ENCODE data around the gene ALDH3B2.

ALDH3B2 gene

GRCh38 chr11:67671211-67671520, 3.3 kb downstream of the ALDH3B2 start:
- H2BK15ac ChIP-seq (ENCODE audit: low read depth, poor library complexity, severe bottlenecking), result no peak overlapping the region

GRCh38 chr11:67670316-67671210, 3.9 kb downstream of the ALDH3B2 start:
- no peak overlapping the region for H2AK5ac ChIP-seq (ENCODE audit: low read length, severe bottlenecking)
- no peak overlapping the region for H3K14ac ChIP-seq (ENCODE audit: low read length in 2 of 2)
- no peak for DNase-seq
- H4K91ac ChIP-seq (ENCODE audit: low read length), result no peak overlapping the region
- no peak overlapping the region for H2BK15ac ChIP-seq (ENCODE audit: low read depth, poor library complexity, severe bottlenecking)
- H2AFZ ChIP-seq (ENCODE audit: low read depth, low read length), result no peak overlapping the region
- no peak overlapping the region for H3K23ac ChIP-seq (ENCODE audit: low read length in 2 of 2)
- H3K36me3 ChIP-seq (ENCODE audit: control insufficient read depth in 1 of 2, insufficient read depth in 2 of 2, low read depth in 1 of 2, low read length in 2 of 2), result no peaks in the 10 kb centered on the region
- WGBS, result 89% methylated on average over 23 of the region's 23 CpGs
- no peak overlapping the region for H2BK120ac ChIP-seq (ENCODE audit: low read depth, low read length)
- no peaks in the 10 kb centered on the region for H3K79me1 ChIP-seq (replicated peaks; ENCODE audit: low read length, poor library complexity, severe bottlenecking)
- H3K18ac ChIP-seq (ENCODE audit: low read depth in 1 of 2, low read length in 2 of 2), result no peak overlapping the region
- no peak overlapping the region for H2BK12ac ChIP-seq (ENCODE audit: low read length in 2 of 2)
- peaks cover 20 to 51% of the 10 kb centered on the region in 2 experiments for H3K27me3 ChIP-seq (ENCODE audit: control insufficient read depth in 1 of 2, insufficient read depth in 1 of 2, low read length in 2 of 2)
- no peak overlapping the region for H3K27ac ChIP-seq (ENCODE audit: low read length, poor library complexity, severe bottlenecking)
- H3K4me2 ChIP-seq (ENCODE audit: low read length, poor library complexity, severe bottlenecking), result no peak overlapping the region
- H3K9me3 ChIP-seq (ENCODE audit: control insufficient read depth, low read length), result peaks cover 3% of the 10 kb centered on the region
- H2BK5ac ChIP-seq (ENCODE audit: low read depth, low read length, poor library complexity, severe bottlenecking), result no peak overlapping the region
- peaks cover 2% of the 10 kb centered on the region for H3K4me1 ChIP-seq (ENCODE audit: control insufficient read depth, insufficient read depth, low read depth, low read length)
- H3K4me3 ChIP-seq (ENCODE audit: insufficient read depth in 1 of 2, low read depth in 1 of 2, low read length in 2 of 2), result no peak overlapping the region
- no peak overlapping the region for H4K8ac ChIP-seq (ENCODE audit: low read length)
- H3K4ac ChIP-seq (ENCODE audit: low read depth in 1 of 2, low read length in 2 of 2), result no peak overlapping the region
- H3K9ac ChIP-seq (ENCODE audit: low read length), result no peak overlapping the region

More at GRCh38 chr11:67671211-67671520, 3.3 kb downstream of the ALDH3B2 start:
- 94% methylated on average over 6 of the region's 8 CpGs for WGBS
- no peak overlapping the region for H4K8ac ChIP-seq (ENCODE audit: low read length)
- no peak overlapping the region for H3K4me2 ChIP-seq (ENCODE audit: low read length, poor library complexity, severe bottlenecking)
- no peak overlapping the region for H2AFZ ChIP-seq (ENCODE audit: low read depth, low read length)
- H3K4me3 ChIP-seq (ENCODE audit: insufficient read depth in 1 of 2, low read depth in 1 of 2, low read length in 2 of 2), result no peak overlapping the region
- no peak for DNase-seq
- peaks cover 8% of the 10 kb centered on the region for H3K9me3 ChIP-seq (ENCODE audit: control insufficient read depth, low read length)
- H3K9ac ChIP-seq (ENCODE audit: low read length), result no peak overlapping the region
- H3K18ac ChIP-seq (ENCODE audit: low read depth in 1 of 2, low read length in 2 of 2), result no peak overlapping the region
- H3K27ac ChIP-seq (ENCODE audit: low read length, poor library complexity, severe bottlenecking), result no peak overlapping the region
- H2BK120ac ChIP-seq (ENCODE audit: low read depth, low read length), result no peak overlapping the region
- H3K36me3 ChIP-seq (ENCODE audit: control insufficient read depth in 1 of 2, insufficient read depth in 2 of 2, low read depth in 1 of 2, low read length in 2 of 2), result no peaks in the 10 kb centered on the region
- H3K4ac ChIP-seq (ENCODE audit: low read depth in 1 of 2, low read length in 2 of 2), result no peak overlapping the region
- no peaks in the 10 kb centered on the region for H3K79me1 ChIP-seq (replicated peaks; ENCODE audit: low read length, poor library complexity, severe bottlenecking)
- no peak overlapping the region for H2AK5ac ChIP-seq (ENCODE audit: low read length, severe bottlenecking)
- H3K14ac ChIP-seq (ENCODE audit: low read length in 2 of 2), result no peak overlapping the region
- H3K27me3 ChIP-seq (ENCODE audit: control insufficient read depth in 1 of 2, insufficient read depth in 1 of 2, low read length in 2 of 2), result peaks cover 20 to 52% of the 10 kb centered on the region in 2 experiments
- no peak overlapping the region for H3K23ac ChIP-seq (ENCODE audit: low read length in 2 of 2)
- no peak overlapping the region for H2BK5ac ChIP-seq (ENCODE audit: low read depth, low read length, poor library complexity, severe bottlenecking)
- H4K91ac ChIP-seq (ENCODE audit: low read length), result no peak overlapping the region
- no peak overlapping the region for H2BK12ac ChIP-seq (ENCODE audit: low read length in 2 of 2)
- H3K4me1 ChIP-seq (ENCODE audit: control insufficient read depth, insufficient read depth, low read depth, low read length), result peaks cover 2% of the 10 kb centered on the region

GRCh38 chr11:67668192-67668551, 6.3 kb downstream of the ALDH3B2 start:
- H3K18ac ChIP-seq (ENCODE audit: low read depth in 1 of 2, low read length in 2 of 2), result no peak overlapping the region
- peaks cover under 1 to 43% of the 10 kb centered on the region in 2 experiments for H3K27me3 ChIP-seq (ENCODE audit: control insufficient read depth in 1 of 2, insufficient read depth in 1 of 2, low read length in 2 of 2)
- H2BK5ac ChIP-seq (ENCODE audit: low read depth, low read length, poor library complexity, severe bottlenecking), result no peak overlapping the region
- no peak for DNase-seq
- no peaks in the 10 kb centered on the region for H3K79me1 ChIP-seq (replicated peaks; ENCODE audit: low read length, poor library complexity, severe bottlenecking)
- H2BK120ac ChIP-seq (ENCODE audit: low read depth, low read length), result no peak overlapping the region
- H3K4ac ChIP-seq (ENCODE audit: low read depth in 1 of 2, low read length in 2 of 2), result no peak overlapping the region
- H3K4me1 ChIP-seq (ENCODE audit: control insufficient read depth, insufficient read depth, low read depth, low read length), result peaks cover 2% of the 10 kb centered on the region
- H3K9ac ChIP-seq (ENCODE audit: low read length), result no peak overlapping the region
- WGBS, result 68% methylated on average over 5 of the region's 5 CpGs
- H2AFZ ChIP-seq (ENCODE audit: low read depth, low read length), result no peak overlapping the region
- H3K4me3 ChIP-seq (ENCODE audit: insufficient read depth in 1 of 2, low read depth in 1 of 2, low read length in 2 of 2), result no peak overlapping the region
- no peak overlapping the region for H4K8ac ChIP-seq (ENCODE audit: low read length)
- no peak overlapping the region for H2AK5ac ChIP-seq (ENCODE audit: low read length, severe bottlenecking)
- no peak overlapping the region for H2BK12ac ChIP-seq (ENCODE audit: low read length in 2 of 2)
- H3K23ac ChIP-seq (ENCODE audit: low read length in 2 of 2), result no peak overlapping the region
- H3K9me3 ChIP-seq (ENCODE audit: control insufficient read depth, low read length), result no peaks in the 10 kb centered on the region
- no peaks in the 10 kb centered on the region for H3K36me3 ChIP-seq (ENCODE audit: control insufficient read depth in 1 of 2, insufficient read depth in 2 of 2, low read depth in 1 of 2, low read length in 2 of 2)
- H4K91ac ChIP-seq (ENCODE audit: low read length), result no peak overlapping the region
- H2BK15ac ChIP-seq (ENCODE audit: low read depth, poor library complexity, severe bottlenecking), result no peak overlapping the region
- no peak overlapping the region for H3K27ac ChIP-seq (ENCODE audit: low read length, poor library complexity, severe bottlenecking)
- H3K4me2 ChIP-seq (ENCODE audit: low read length, poor library complexity, severe bottlenecking), result no peak overlapping the region
- no peak overlapping the region for H3K14ac ChIP-seq (ENCODE audit: low read length in 2 of 2)

- no peaks in the 10 kb centered on the region for H3K36me3 ChIP-seq (ENCODE audit: control insufficient read depth in 1 of 2, insufficient read depth in 2 of 2, low read depth in 1 of 2, low read length in 2 of 2)
- no peak overlapping the region for H3K4me3 ChIP-seq (ENCODE audit: insufficient read depth in 1 of 2, low read depth in 1 of 2, low read length in 2 of 2)
- no peak overlapping the region for H3K18ac ChIP-seq (ENCODE audit: low read depth in 1 of 2, low read length in 2 of 2)
- no peak overlapping the region for H3K27ac ChIP-seq (ENCODE audit: low read length, poor library complexity, severe bottlenecking)
- H3K4me2 ChIP-seq (ENCODE audit: low read length, poor library complexity, severe bottlenecking), result no peak overlapping the region
- no peak overlapping the region for H2AFZ ChIP-seq (ENCODE audit: low read depth, low read length)
- peaks cover 2% of the 10 kb centered on the region for H3K4me1 ChIP-seq (ENCODE audit: control insufficient read depth, insufficient read depth, low read depth, low read length)
- H3K4ac ChIP-seq (ENCODE audit: low read depth in 1 of 2, low read length in 2 of 2), result no peak overlapping the region
- no peak for DNase-seq
- H2BK15ac ChIP-seq (ENCODE audit: low read depth, poor library complexity, severe bottlenecking), result no peak overlapping the region
- H3K14ac ChIP-seq (ENCODE audit: low read length in 2 of 2), result no peak overlapping the region
- WGBS, result 86% methylated on average over 25 of the region's 26 CpGs
- H2AK5ac ChIP-seq (ENCODE audit: low read length, severe bottlenecking), result no peak overlapping the region
- no peaks in the 10 kb centered on the region for H3K9me3 ChIP-seq (ENCODE audit: control insufficient read depth, low read length)
- H3K9ac ChIP-seq (ENCODE audit: low read length), result no peak overlapping the region
- no peak overlapping the region for H2BK12ac ChIP-seq (ENCODE audit: low read length in 2 of 2)
- H3K27me3 ChIP-seq (ENCODE audit: control insufficient read depth in 1 of 2, insufficient read depth in 1 of 2, low read length in 2 of 2), result peaks cover 6 to 48% of the 10 kb centered on the region in 2 experiments
- no peaks in the 10 kb centered on the region for H3K79me1 ChIP-seq (replicated peaks; ENCODE audit: low read length, poor library complexity, severe bottlenecking)
- H2BK5ac ChIP-seq (ENCODE audit: low read depth, low read length, poor library complexity, severe bottlenecking), result no peak overlapping the region
- no peak overlapping the region for H4K91ac ChIP-seq (ENCODE audit: low read length)
- no peak overlapping the region for H3K23ac ChIP-seq (ENCODE audit: low read length in 2 of 2)
- no peak overlapping the region for H2BK120ac ChIP-seq (ENCODE audit: low read depth, low read length)
- no peak overlapping the region for H4K8ac ChIP-seq (ENCODE audit: low read length)
Observed at GRCh38 chr11:67667490-67668191, 6.8 kb downstream of the ALDH3B2 start.
